Embryonic facial prominence (tissue), 1 donor: Measurements from ENCODE around the gene BCL2.
A peak's percentile ranks its signal among the peaks of the same experiment; 100 is the strongest.

Experiments
- DNase-seq: peaks from one replicate; pipeline ENCODE4 v3.0.0-alpha.2; 2016; ENCODE audit errors: extremely low spot score

BCL2 gene

DNA sequence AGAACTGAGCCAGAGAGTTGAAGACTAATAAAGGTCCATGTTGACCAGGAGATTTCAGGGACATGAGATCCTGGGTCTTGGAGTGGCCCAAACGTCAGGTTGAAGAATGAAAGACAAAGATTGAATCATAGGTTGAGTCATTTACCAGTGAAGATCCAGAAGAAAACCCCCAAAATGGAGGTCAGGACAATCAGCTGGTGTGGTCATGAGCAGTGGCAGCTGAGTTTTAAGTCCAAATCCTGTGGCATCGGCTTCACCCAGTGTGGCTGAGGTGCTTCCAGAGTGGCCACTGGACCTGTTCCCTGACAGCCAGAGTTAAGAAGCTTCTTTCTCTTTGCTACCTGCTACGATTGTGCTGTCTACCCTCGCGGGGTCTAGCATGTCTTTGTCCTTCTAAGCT lies 234.0 kb downstream of the BCL2 start:
- DNase-seq: no peak

- DNase-seq: no peak
Observed at GRCh38 chr18:63084219-63084618, 235.3 kb downstream of the BCL2 start.

GRCh38 chr18:63083555-63083954 lies 236.0 kb downstream of the BCL2 start:
- no peak for DNase-seq

- DNase-seq: no peak
Observed at GRCh38 chr18:63083020-63083531, 236.5 kb downstream of the BCL2 start.

DNA sequence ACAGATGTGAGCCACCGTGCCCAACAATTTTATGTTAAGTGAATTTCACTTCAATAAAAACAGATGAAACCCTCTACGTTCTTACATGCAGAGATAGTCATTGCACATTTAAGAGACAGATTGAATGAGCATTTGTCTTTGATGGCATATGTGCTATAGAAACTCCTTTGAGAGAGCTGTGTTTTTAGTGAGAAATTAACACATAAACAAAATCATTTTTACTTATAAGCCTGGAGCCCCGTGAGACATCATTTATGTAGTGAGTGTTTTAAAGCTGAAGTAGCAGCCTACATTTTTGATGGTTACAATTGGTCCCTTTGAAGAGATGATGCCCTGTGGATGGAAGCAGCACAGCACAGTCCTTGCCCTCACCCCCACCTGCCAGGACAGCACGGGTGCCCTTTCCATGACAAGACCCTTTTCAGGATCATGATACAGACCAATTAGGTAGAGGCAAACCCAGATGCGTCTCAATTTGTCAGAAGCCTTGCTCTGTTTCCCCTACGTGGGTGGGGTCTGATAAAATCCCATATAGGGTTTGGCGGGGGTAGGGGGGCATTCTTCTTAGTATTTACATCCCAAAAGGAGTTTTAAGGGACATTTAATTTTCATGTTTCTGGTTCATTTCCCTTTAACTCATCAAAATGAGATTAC lies 237.1 kb downstream of the BCL2 start:
- DNase-seq: no peak

DNA sequence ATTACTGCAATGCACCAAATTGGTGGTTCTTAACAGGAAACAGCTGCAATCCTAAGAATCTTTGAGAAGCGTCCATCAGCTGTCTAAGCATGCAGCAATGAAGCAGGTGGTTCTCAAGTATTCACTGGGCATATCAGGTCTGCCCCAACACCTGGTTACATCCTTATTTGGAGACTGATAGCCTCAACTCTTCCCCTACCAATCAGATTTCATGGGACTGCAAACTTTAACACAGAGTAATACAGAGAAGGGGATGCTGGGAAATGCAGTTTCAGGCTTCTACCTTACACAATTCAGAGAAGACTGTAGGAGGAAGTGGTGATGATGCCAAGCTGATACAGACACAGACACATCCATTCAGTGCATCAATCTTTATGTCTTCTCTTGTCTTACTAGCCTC lies 240.5 kb downstream of the BCL2 start:
- no peak for DNase-seq

DNA sequence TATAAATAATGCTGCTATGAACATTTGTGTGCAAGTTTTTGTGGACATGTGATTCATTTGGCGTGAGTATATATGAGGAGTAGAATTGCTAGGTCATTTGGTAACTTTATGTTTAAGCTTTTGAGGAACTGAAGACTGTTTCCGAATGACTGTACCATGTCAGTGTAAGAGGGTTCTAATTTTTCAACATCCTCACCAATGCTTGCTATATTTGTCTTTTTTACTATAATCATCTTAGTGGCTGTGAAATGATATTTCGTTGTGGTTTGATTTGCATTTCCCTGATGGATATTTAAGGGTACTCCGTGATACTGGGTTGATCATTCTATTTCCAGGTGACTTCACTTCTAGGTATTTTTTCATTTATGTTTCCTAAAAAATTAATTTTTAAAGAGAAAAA lies 241.1 kb downstream of the BCL2 start:
- DNase-seq: no peak

- DNase-seq: peak; percentile 70
Observed at GRCh38 chr18:63074981-63075404, 244.6 kb downstream of the BCL2 start.

GRCh38 chr18:63073481-63073880 lies 246.1 kb downstream of the BCL2 start:
- DNase-seq: no peak
